HUES48 (cell line): ENCODE data around the gene ZNF546.
"Not testable (repeated sequence)": the region's sequence is repeated elsewhere in the genome, so short reads cannot be mapped to it uniquely, and the experiment has no call there.

Source experiments
- H3K27ac ChIP-seq: one replicate; pipeline ENCODE4 v1.7.0; 2013; ENCODE audit warnings: low read depth, low read length, inconsistent platforms
- H3K27me3 ChIP-seq: 2 replicates; pipeline ENCODE4 v1.6.1; 2013; ENCODE audit warnings: mild to moderate bottlenecking, low read length; ENCODE audit not compliant: control insufficient read depth, insufficient read depth
- H3K36me3 ChIP-seq: 2 replicates; pipeline ENCODE4 v1.6.1; 2013; ENCODE audit warnings: low read length; ENCODE audit not compliant: control insufficient read depth, insufficient read depth
- H3K4me1 ChIP-seq: 2 replicates; pipeline ENCODE4 v1.6.1; 2013; ENCODE audit warnings: mild to moderate bottlenecking, low read length; ENCODE audit not compliant: control insufficient read depth, insufficient read depth
- H3K4me3 ChIP-seq: 2 replicates; pipeline ENCODE4 v1.5.1; 2013; ENCODE audit warnings: mild to moderate bottlenecking, low read depth, low read length
- H3K9ac ChIP-seq: 2 replicates; pipeline ENCODE4 v1.6.1; 2013; ENCODE audit warnings: mild to moderate bottlenecking, low read depth, low read length, moderate library complexity
- H3K9me3 ChIP-seq: 2 replicates; pipeline ENCODE4 v1.6.1; 2013; ENCODE audit warnings: low read length; ENCODE audit not compliant: control insufficient read depth, insufficient read depth

Gene ZNF546

DNA sequence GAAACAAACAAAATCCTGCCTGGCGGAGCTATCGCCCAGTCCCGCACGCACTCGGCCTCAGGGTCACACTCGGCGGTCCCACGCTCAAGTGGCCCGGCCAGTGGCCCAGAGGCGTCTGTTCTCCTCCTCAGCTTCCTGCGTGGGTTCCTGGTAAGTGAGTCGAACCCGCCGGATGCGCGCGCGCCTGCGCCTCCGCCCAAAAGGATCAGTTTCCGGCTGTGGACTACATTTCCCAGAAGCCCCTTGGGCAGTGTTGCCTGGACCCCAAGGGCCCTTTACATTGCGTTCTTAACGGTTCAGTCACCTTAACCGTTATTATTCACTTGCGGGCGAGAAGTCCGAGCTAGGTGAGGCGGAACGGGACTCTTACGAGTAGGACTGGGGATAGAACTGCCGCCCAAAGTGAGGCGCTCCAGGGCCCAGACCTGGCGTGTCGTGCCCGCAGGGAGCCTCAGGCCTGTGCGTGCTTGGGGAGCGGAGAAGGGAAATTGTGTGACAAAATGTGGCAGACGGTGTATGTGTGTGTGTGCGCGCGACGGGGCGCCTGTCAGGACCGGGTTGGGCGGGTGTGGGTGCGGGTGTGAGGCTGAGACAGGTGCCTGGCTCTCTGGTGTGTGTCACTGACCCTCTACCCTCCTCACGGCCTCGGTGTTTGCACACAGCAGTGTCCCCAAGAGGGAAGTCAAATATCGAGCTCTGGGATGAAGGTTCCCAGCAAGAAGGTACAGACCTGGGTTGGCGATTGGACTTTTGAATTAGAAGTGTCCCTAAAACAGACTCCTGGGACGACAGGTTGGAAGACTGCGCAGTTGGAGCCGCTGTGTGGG, at the start of gene ZNF546:
TSS of gene ZNF546 (plus strand) at position 250 of the 827 bp plus-strand sequence. CDS start 1,267 bp downstream, outside the sequence.
- Histone ChIP-seq H3K27me3 (no peaks in the 10 kb centered on the region), H3K4me3 (peak within 1 kb of the TSS; percentile 94), H3K9me3 (peaks cover 12% of the 10 kb centered on the region), H3K9ac (peak within 1 kb of the TSS; percentile 70), H3K4me1 (no peaks in the 10 kb centered on the region), H3K27ac (no peak within 1 kb of the TSS), H3K36me3 (no peaks in the 10 kb centered on the region)

GRCh38 chr19:39949026-39949747, 47.7 kb upstream of the ZNF546 start:
- H3K4me1 ChIP-seq: no peaks in the 10 kb centered on the region
- no peak overlapping the region for H3K9ac ChIP-seq
- no peak overlapping the region for H3K4me3 ChIP-seq
- H3K27ac ChIP-seq: no peak overlapping the region
- no peaks in the 10 kb centered on the region for H3K36me3 ChIP-seq
- no peaks in the 10 kb centered on the region for H3K9me3 ChIP-seq
- no peaks in the 10 kb centered on the region for H3K27me3 ChIP-seq

- H3K36me3 ChIP-seq: no peaks in the 10 kb centered on the region
- H3K27ac ChIP-seq: no peak overlapping the region
- no peak overlapping the region for H3K9ac ChIP-seq
- no peak overlapping the region for H3K4me3 ChIP-seq
- H3K27me3 ChIP-seq: no peaks in the 10 kb centered on the region
- no peaks in the 10 kb centered on the region for H3K4me1 ChIP-seq
- H3K9me3 ChIP-seq: no peaks in the 10 kb centered on the region
These were observed 45.7 kb upstream of the ZNF546 start for GRCh38 chr19:39951065-39951650.

- Histone ChIP-seq H3K4me3 (no peak overlapping the region), H3K36me3 (no peaks in the 10 kb centered on the region), H3K27ac (no peak overlapping the region), H3K9me3 (no peaks in the 10 kb centered on the region), H3K9ac (no peak overlapping the region), H3K4me1 (no peaks in the 10 kb centered on the region), H3K27me3 (no peaks in the 10 kb centered on the region)
These were observed 45.2 kb upstream of the ZNF546 start for GRCh38 chr19:39951686-39952085.

- Histone ChIP-seq H3K27me3 (no peaks in the 10 kb centered on the region), H3K27ac (no peak overlapping the region), H3K9ac (no peak overlapping the region), H3K36me3 (no peaks in the 10 kb centered on the region), H3K4me1 (0 out of 2 replicates have a peak, but pooled peaks cover 2% of the 10 kb centered on the region), H3K4me3 (no peak overlapping the region), H3K9me3 (no peaks in the 10 kb centered on the region)
These were observed 42.9 kb upstream of the ZNF546 start for GRCh38 chr19:39953915-39954314.

DNA sequence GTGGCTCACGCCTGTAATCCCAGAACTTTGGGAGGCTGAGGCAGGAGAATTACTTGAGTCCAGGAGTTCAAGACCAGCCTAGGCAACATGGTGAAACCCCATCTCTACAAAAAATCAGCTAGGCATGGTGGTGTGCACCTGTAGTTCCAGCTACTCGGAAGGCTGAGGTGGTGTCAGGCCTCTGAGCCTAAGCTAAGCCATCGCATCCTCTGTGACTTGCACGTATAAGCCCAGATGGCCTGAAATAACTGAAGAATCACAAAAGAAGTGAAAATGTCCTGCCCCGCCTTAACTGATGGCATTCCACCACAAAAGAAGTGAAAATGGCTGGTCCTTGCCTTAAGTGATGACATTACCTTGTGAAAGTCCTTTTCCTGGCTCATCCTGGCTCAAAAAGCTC, 39.0 kb upstream of the ZNF546 start:
- not testable (repeated sequence) for H3K4me3 ChIP-seq, H3K27ac ChIP-seq, H3K9me3 ChIP-seq, H3K9ac ChIP-seq, H3K27me3 ChIP-seq, H3K36me3 ChIP-seq
- peaks cover 17% of the 10 kb centered on the region; the same call in 1 of the 2 replicates for H3K4me1 ChIP-seq

- not testable (repeated sequence) for H3K9ac ChIP-seq, H3K4me3 ChIP-seq, H3K9me3 ChIP-seq, H3K27ac ChIP-seq, H3K27me3 ChIP-seq, H3K36me3 ChIP-seq
- peaks cover 17% of the 10 kb centered on the region; the same call in 1 of the 2 replicates for H3K4me1 ChIP-seq
These were observed 37.9 kb upstream of the ZNF546 start for GRCh38 chr19:39958942-39959341.

DNA sequence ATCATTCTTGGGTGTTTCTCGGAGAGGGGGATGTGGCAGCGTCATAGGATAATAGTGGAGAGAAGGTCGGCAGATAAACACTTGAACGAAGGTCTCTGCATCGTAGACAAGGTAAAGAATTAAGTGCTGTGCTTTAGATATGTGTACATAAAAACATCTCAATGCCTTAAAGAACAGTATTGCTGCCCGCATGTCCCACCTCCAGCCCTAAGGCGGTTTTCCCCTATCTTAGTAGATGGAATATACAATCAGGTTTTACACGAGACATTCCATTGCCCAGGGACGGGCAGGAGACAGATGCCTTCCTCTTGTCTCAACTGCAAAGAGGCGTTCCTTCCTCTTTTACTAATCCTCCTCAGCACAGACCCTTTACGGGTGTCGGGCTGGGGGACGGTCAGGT, 37.5 kb upstream of the ZNF546 start:
- H3K27ac ChIP-seq, H3K27me3 ChIP-seq, H3K9me3 ChIP-seq, H3K9ac ChIP-seq, H3K36me3 ChIP-seq, H3K4me3 ChIP-seq: not testable (repeated sequence)
- H3K4me1 ChIP-seq: peaks cover 17% of the 10 kb centered on the region; the same call in 1 of the 2 replicates

- no peak overlapping the region for H3K4me3 ChIP-seq
- H3K9ac ChIP-seq: no peak overlapping the region
- peaks cover 15% of the 10 kb centered on the region; the same call in 1 of the 2 replicates for H3K4me1 ChIP-seq
These were observed 33.0 kb upstream of the ZNF546 start for GRCh38 chr19:39963898-39964297.

GRCh38 chr19:39966617-39967016, 30.2 kb upstream of the ZNF546 start:
- Histone ChIP-seq H3K27me3 (no peaks in the 10 kb centered on the region), H3K9me3 (no peaks in the 10 kb centered on the region), H3K4me3 (no peak overlapping the region), H3K4me1 (peaks cover 3% of the 10 kb centered on the region; the same call in 1 of the 2 replicates), H3K9ac (no peak overlapping the region), H3K36me3 (no peaks in the 10 kb centered on the region), H3K27ac (no peak overlapping the region)

More at GRCh38 chr19:39963898-39964297, 33.0 kb upstream of the ZNF546 start:
- no peaks in the 10 kb centered on the region for H3K9me3 ChIP-seq
- no peak overlapping the region for H3K27ac ChIP-seq
- no peaks in the 10 kb centered on the region for H3K36me3 ChIP-seq
- H3K27me3 ChIP-seq: no peaks in the 10 kb centered on the region

DNA sequence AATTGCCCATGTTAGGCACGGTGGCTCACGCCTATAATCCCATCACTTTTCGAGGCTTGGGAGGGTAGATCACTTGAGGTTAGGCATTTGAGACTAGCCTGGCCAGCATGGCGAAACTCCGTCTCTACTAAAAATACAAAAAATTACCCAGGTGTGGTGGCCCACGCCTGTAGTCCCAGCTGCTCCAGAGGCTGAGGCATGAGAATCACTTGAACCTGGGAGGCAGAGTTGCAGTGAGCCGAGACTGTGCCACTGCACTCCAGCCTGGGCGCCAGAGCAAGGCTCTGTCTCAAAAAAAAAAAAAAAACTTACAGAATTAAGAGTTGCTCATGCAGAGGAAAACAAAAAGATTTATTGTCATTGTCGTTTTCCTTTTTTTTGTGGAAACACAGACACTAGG, 29.3 kb upstream of the ZNF546 start:
- Histone ChIP-seq H3K9me3 (no peaks in the 10 kb centered on the region), H3K4me1 (peaks cover 3% of the 10 kb centered on the region; the same call in 1 of the 2 replicates), H3K36me3 (peaks cover 5% of the 10 kb centered on the region), H3K27ac (no peak overlapping the region), H3K9ac (no peak overlapping the region), H3K4me3 (no peak overlapping the region), H3K27me3 (no peaks in the 10 kb centered on the region)
